Hepatocyte (in vitro differentiated cells): ENCODE measurements around the gene LRRC4C. TPM values are rescaled to one million over a fixed set of nuclear protein-coding genes. Genes with fewer than 3 reads are reported as not detected.
A peak's percentile ranks its signal among the peaks of the same experiment; 100 is the strongest.
"Not testable (repeated sequence)": the region's sequence is repeated elsewhere in the genome, so short reads cannot be mapped to it uniquely, and the experiment has no call there.

ENCODE experiments used
- DNase-seq: peaks from one replicate; pipeline ENCODE4 v3.0.0-alpha.2; 2016; ENCODE audit warnings: low spot score
- H2AFZ ChIP-seq: fragments of 200-600 bp; sonication (generic); 2 replicates; pipeline ENCODE4 v1.6.0; 2016; ENCODE audit warnings: antibody characterized with exemption, mild to moderate bottlenecking
- H3K27ac ChIP-seq: fragments of 200-600 bp; sonication (generic); 2 replicates; pipeline ENCODE4 v1.5.1; 2016; ENCODE audit warnings: mild to moderate bottlenecking
- H3K27me3 ChIP-seq: fragments of 200-600 bp; sonication (generic); 2 replicates; pipeline ENCODE4 v1.6.1; 2016
- H3K36me3 ChIP-seq: fragments of 200-600 bp; sonication (generic); replicated peaks from 2 replicates; pipeline ENCODE4 v1.5.1; 2016; ENCODE audit warnings: low read depth; ENCODE audit not compliant: insufficient read depth
- H3K4me1 ChIP-seq: fragments of 200-600 bp; sonication (generic); 2 replicates; pipeline ENCODE4 v1.5.1; 2016; ENCODE audit warnings: mild to moderate bottlenecking, moderate library complexity; ENCODE audit not compliant: insufficient read depth
- H3K4me2 ChIP-seq: fragments of 200-600 bp; sonication (generic); 2 replicates; pipeline ENCODE4 v1.6.0; 2016
- H3K4me3 ChIP-seq: fragments of 200-600 bp; sonication (generic); 2 replicates; pipeline ENCODE4 v1.5.1; 2016; ENCODE audit warnings: mild to moderate bottlenecking
- H3K79me2 ChIP-seq: fragments of 200-600 bp; sonication (generic); 2 replicates; pipeline ENCODE4 v1.6.0; 2017; ENCODE audit warnings: mild to moderate bottlenecking
- H3K9me2 ChIP-seq: fragments of 200-600 bp; sonication (generic); replicated peaks from 2 replicates; pipeline ENCODE4 v1.6.0; 2017; ENCODE audit warnings: mild to moderate bottlenecking; ENCODE audit not compliant: insufficient read depth
- H3K9me3 ChIP-seq: fragments of 200-600 bp; sonication (generic); 2 replicates; pipeline ENCODE4 v1.5.1; 2016; ENCODE audit warnings: low read depth, mild to moderate bottlenecking
- H4K20me1 ChIP-seq: fragments of 200-600 bp; sonication (generic); 2 replicates; pipeline ENCODE4 v1.6.0; 2016; ENCODE audit warnings: mild to moderate bottlenecking; ENCODE audit not compliant: insufficient read depth, poor library complexity, severe bottlenecking
- EZH2 ChIP-seq: fragments of 200-600 bp; sonication (generic); IDR thresholded peaks from 2 replicates; pipeline ENCODE4 v1.6.1; 2016; ENCODE audit warnings: antibody characterized with exemption, mild to moderate bottlenecking, borderline replicate concordance
- EZH2phosphoT487 ChIP-seq: fragments of 200-600 bp; sonication (generic); IDR thresholded peaks from one replicate; pipeline ENCODE4 v1.6.1; 2018; ENCODE audit warnings: antibody characterized with exemption, mild to moderate bottlenecking, low read depth, moderate library complexity; ENCODE audit not compliant: unreplicated experiment, severe bottlenecking
- WGBS: methylation state at CpG from one replicate; pipeline ENCODE4 v1.1.6; 2016; ENCODE audit warnings: low lambda C conversion rate; ENCODE audit errors: missing lambda C conversion rate; 5-methylcytosine and 5-hydroxymethylcytosine counted together
- polyA plus RNA-seq: library from polyadenylated mRNA; unstranded; fragments of >200 nt; fragmentation: Nextera tagmentation; extraction: Ambion mirVana; gene quantifications from 2 replicates; pipeline ENCODE4 v1.2.1, GENCODE V29; 2016
- total RNA-seq: library from RNA; depleted of rRNA; stranded (reverse); fragments of >200 nt; gene quantifications from 2 replicates; pipeline ENCODE4 v1.2.3, GENCODE V29; 2014
- TF ChIP-seq, protein P1 (sequence below): fragments of 200-600 bp; sonication (generic); IDR thresholded peaks from 2 replicates; pipeline ENCODE4 v1.5.1; 2016; ENCODE audit warnings: antibody characterized with exemption, mild to moderate bottlenecking; ENCODE audit not compliant: poor library complexity

The LRRC4C gene
- total and polyA plus RNA-seq, 2 experiments from 2014 or later: 1.1 to 3.1 TPM

- Histone ChIP-seq H3K27me3 (no peaks in the 10 kb centered on the region), H3K4me1 (no peaks in the 10 kb centered on the region), H3K4me3 (no peak overlapping the region), H2AFZ (no peak overlapping the region), H3K27ac (no peak overlapping the region), H4K20me1 (no peaks in the 10 kb centered on the region), H3K4me2 (no peak overlapping the region), H3K79me2 (no peaks in the 10 kb centered on the region), H3K9me3 (no peaks in the 10 kb centered on the region), H3K36me3 (no peaks in the 10 kb centered on the region), H3K9me2 (no peaks in the 10 kb centered on the region)
- no peak for DNase-seq
- TF ChIP-seq EZH2 (no peak), EZH2phosphoT487 (no peak)
- TF ChIP-seq, protein P1, sequence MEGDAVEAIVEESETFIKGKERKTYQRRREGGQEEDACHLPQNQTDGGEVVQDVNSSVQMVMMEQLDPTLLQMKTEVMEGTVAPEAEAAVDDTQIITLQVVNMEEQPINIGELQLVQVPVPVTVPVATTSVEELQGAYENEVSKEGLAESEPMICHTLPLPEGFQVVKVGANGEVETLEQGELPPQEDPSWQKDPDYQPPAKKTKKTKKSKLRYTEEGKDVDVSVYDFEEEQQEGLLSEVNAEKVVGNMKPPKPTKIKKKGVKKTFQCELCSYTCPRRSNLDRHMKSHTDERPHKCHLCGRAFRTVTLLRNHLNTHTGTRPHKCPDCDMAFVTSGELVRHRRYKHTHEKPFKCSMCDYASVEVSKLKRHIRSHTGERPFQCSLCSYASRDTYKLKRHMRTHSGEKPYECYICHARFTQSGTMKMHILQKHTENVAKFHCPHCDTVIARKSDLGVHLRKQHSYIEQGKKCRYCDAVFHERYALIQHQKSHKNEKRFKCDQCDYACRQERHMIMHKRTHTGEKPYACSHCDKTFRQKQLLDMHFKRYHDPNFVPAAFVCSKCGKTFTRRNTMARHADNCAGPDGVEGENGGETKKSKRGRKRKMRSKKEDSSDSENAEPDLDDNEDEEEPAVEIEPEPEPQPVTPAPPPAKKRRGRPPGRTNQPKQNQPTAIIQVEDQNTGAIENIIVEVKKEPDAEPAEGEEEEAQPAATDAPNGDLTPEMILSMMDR: no peak
- WGBS: 84% methylated on average over 5 of the region's 5 CpGs
Observed at GRCh38 chr11:40877981-40878380, 581.5 kb downstream of the LRRC4C start.

GRCh38 chr11:40877256-40877655 lies 582.2 kb downstream of the LRRC4C start:
- H3K27me3 ChIP-seq: no peaks in the 10 kb centered on the region
- no peak overlapping the region for H3K4me3 ChIP-seq
- H2AFZ ChIP-seq: no peak overlapping the region
- no peak overlapping the region for H3K4me2 ChIP-seq
- no peak for TF ChIP-seq EZH2
- no peaks in the 10 kb centered on the region for H3K79me2 ChIP-seq
- WGBS: 87% methylated on average over 7 of the region's 7 CpGs
- DNase-seq: no peak
- H3K4me1 ChIP-seq: no peaks in the 10 kb centered on the region
- H4K20me1 ChIP-seq: no peaks in the 10 kb centered on the region
- no peaks in the 10 kb centered on the region for H3K9me2 ChIP-seq
- no peak overlapping the region for H3K27ac ChIP-seq
- no peaks in the 10 kb centered on the region for H3K36me3 ChIP-seq
- H3K9me3 ChIP-seq: no peaks in the 10 kb centered on the region

- Histone ChIP-seq H3K36me3 (no peaks in the 10 kb centered on the region), H2AFZ (no peak overlapping the region), H4K20me1 (no peaks in the 10 kb centered on the region), H3K4me1 (no peaks in the 10 kb centered on the region), H3K9me3 (no peaks in the 10 kb centered on the region), H3K9me2 (no peaks in the 10 kb centered on the region), H3K27ac (no peak overlapping the region), H3K79me2 (no peaks in the 10 kb centered on the region), H3K4me3 (no peak overlapping the region), H3K4me2 (no peak overlapping the region), H3K27me3 (no peaks in the 10 kb centered on the region)
- peak; percentile 4 for DNase-seq
- 68% methylated on average over 3 of the region's 3 CpGs for WGBS
- TF ChIP-seq, protein P1: no peak
- no peak for TF ChIP-seq EZH2
Observed at GRCh38 chr11:40867991-40868632, 591.3 kb downstream of the LRRC4C start.

DNA sequence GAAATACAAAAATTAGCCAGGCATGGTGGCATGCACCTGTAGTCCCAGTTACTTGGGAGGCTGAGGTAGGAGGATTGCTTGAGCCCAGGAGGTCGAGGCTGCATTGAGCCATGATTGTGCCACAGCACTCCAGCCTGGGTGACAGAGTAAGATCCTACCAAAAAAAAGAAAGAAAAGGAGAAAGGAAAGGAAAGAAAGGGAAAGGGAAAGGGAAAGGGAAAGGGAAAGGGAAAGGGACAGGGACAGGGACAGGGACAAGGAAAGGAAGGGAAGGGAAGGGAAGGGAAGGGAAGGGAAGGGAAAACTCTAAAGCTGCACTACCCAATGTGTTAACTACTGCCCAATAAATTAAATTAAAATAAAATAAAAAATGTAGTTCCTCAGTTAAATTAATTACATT lies 601.7 kb downstream of the LRRC4C start:
- H3K27me3 ChIP-seq, H3K79me2 ChIP-seq, H3K4me3 ChIP-seq, H3K9me2 ChIP-seq, DNase-seq, H3K9me3 ChIP-seq, H2AFZ ChIP-seq, H3K36me3 ChIP-seq, H3K4me2 ChIP-seq, H3K4me1 ChIP-seq, H4K20me1 ChIP-seq, H3K27ac ChIP-seq: not testable (repeated sequence)
- WGBS: 67% methylated on average over 1 of the region's 1 CpG
